Lower leg skin (tissue), 4 donors: ENCODE measurements around the gene ERBB2. TPM values are rescaled to one million over a fixed set of nuclear protein-coding genes. Genes with fewer than 3 reads are reported as not detected.

Experiments used
- DNase-seq, 2 donors: peaks; one replicate each; pipeline ENCODE4 v3.0.0-alpha.2; 2019; ENCODE audit warnings: low spot score in 2 of 2
- H3K4me3 ChIP-seq: fragments of 200-600 bp; sonication (generic); 2 replicates; pipeline ENCODE4 v1.5.1; 2017; ENCODE audit warnings: mild to moderate bottlenecking, low read depth; ENCODE audit not compliant: poor library complexity, severe bottlenecking
- CTCF ChIP-seq, 3 donors: fragments of 450-650 bp; IDR thresholded peaks; one replicate each; pipeline ENCODE4 v1.5.1; 2016; ENCODE audit warnings: antibody characterized with exemption in 3 of 3, mild to moderate bottlenecking in 3 of 3, moderate library complexity in 2 of 3
- POLR2A ChIP-seq, 2 donors: fragments of 450-650 bp; IDR thresholded peaks; one replicate each; pipeline ENCODE4 v1.6.1; 2016 to 2017; ENCODE audit warnings: antibody characterized with exemption in 2 of 2, mild to moderate bottlenecking in 1 of 2, moderate library complexity in 1 of 2
- WGBS, 2 donors: methylation state at CpG; one replicate each; pipeline ENCODE4 v1.1.5; 2018; 5-methylcytosine and 5-hydroxymethylcytosine counted together
- intact Hi-C: fragments of 100-400 bp; cut with DNase I; formaldehyde crosslinking; loops from one replicate; pipeline ENCODE4 v1.15.0; 2023; ENCODE audit warnings: low total_unique reads
- total RNA-seq, 4 donors: library from RNA; depleted of rRNA; stranded (reverse); fragments of >200 nt; gene quantifications; one replicate each; pipeline ENCODE4 v1.1.0, GENCODE V29; 2016

The ERBB2 gene
- total RNA-seq, 4 donors from 2014 or later = 181 to 244 (median 191) TPM

GRCh38 chr17:39742126-39742855 lies 42.4 kb downstream of the ERBB2 start:
- no peak for DNase-seq
- TF ChIP-seq CTCF (IDR thresholded peaks at IDR 0.05) (no peak), POLR2A (IDR thresholded peaks at IDR 0.05) (no peak)
- H3K4me3 ChIP-seq = no peak overlapping the region
- intact Hi-C loops = no loop called here
- 78 to 82% methylated on average over 18 of the region's 18 CpGs for WGBS, 2 donors

- 80 to 81% methylated on average over 19 to 21 of the region's 21 CpGs for WGBS, 2 donors
- intact Hi-C loops = no loop called here
Observed at GRCh38 chr17:39742856-39743436, 43.1 kb downstream of the ERBB2 start.

GRCh38 chr17:39744075-39744835 lies 44.4 kb downstream of the ERBB2 start:
- DNase-seq = no peak
- no peak for TF ChIP-seq POLR2A (IDR thresholded peaks at IDR 0.05)
- TF ChIP-seq CTCF (IDR thresholded peaks at IDR 0.05) = no peak
- 90 to 91% methylated on average over 16 of the region's 16 CpGs for WGBS, 2 donors
- intact Hi-C loops = no loop called here
- H3K4me3 ChIP-seq = no peak overlapping the region

More at GRCh38 chr17:39742856-39743436, 43.1 kb downstream of the ERBB2 start:
- TF ChIP-seq POLR2A (IDR thresholded peaks at IDR 0.05) (no peak), CTCF (IDR thresholded peaks at IDR 0.05) (no peak)
- DNase-seq = no peak
- no peak overlapping the region for H3K4me3 ChIP-seq

GRCh38 chr17:39744836-39745215 lies 45.0 kb downstream of the ERBB2 start:
- no peak for DNase-seq
- 79 to 92% methylated on average over 5 to 8 of the region's 8 CpGs for WGBS, 2 donors
- intact Hi-C loops = no loop called here
- no peak overlapping the region for H3K4me3 ChIP-seq
- TF ChIP-seq CTCF (IDR thresholded peaks at IDR 0.05) (no peak), POLR2A (IDR thresholded peaks at IDR 0.05) (no peak)

- intact Hi-C loops = no loop called here
- H3K4me3 ChIP-seq = no peak overlapping the region
Observed at GRCh38 chr17:39745335-39746144, 45.7 kb downstream of the ERBB2 start.

More at GRCh38 chr17:39745335-39746144, 45.7 kb downstream of the ERBB2 start:
- WGBS, 2 donors = 92 to 93% methylated on average over 20 to 23 of the region's 23 CpGs
- no peak for TF ChIP-seq CTCF (IDR thresholded peaks at IDR 0.05)
- TF ChIP-seq POLR2A (IDR thresholded peaks at IDR 0.05) = no peak
- DNase-seq = no peak
